ENCODE results near the gene SPECC1. TPM values are rescaled to one million over a fixed set of nuclear protein-coding genes. Genes with fewer than 3 reads are reported as not detected.

Gene SPECC1
- polyA plus RNA-seq, 1 of the 3 experiments (the other 2 are of a cell fraction), result 11.2 TPM

- TF ChIP-seq USF1 (IDR thresholded peaks at IDR 0.05; ENCODE audit: borderline replicate concordance, low read depth) (no peak), MXI1 (IDR thresholded peaks at IDR 0.05; ENCODE audit: low read depth, low read length) (peak; percentile 56), TEAD4 (IDR thresholded peaks at IDR 0.05; ENCODE audit: borderline replicate concordance, insufficient read depth) (no peak), USF2 (IDR thresholded peaks at IDR 0.05; ENCODE audit: borderline replicate concordance, low read depth, low read length) (no peak), EZH2phosphoT487 (IDR thresholded peaks at IDR 0.05; ENCODE audit: borderline replicate concordance, low read depth) (no peak), GATA2 (CRISPR knock-in tag; IDR thresholded peaks at IDR 0.05) (no peak), CTCF (IDR thresholded peaks at IDR 0.05) (no peak), ZBTB33 (IDR thresholded peaks at IDR 0.05; ENCODE audit: borderline replicate concordance, low read depth) (no peak), FOXJ3 (CRISPR knock-in tag; IDR thresholded peaks at IDR 0.05) (no peak), RXRA (IDR thresholded peaks at IDR 0.05; ENCODE audit: borderline replicate concordance, low read depth) (no peak), TCF12 (IDR thresholded peaks at IDR 0.05) (no peak), TAF1 (IDR thresholded peaks at IDR 0.05; ENCODE audit: borderline replicate concordance, low read depth, low read length) (peak; percentile 33; the same call in 1 of the 2 replicates), YY1 (IDR thresholded peaks at IDR 0.05; ENCODE audit: low read depth) (no peak), FOSL2 (IDR thresholded peaks at IDR 0.05; ENCODE audit: borderline replicate concordance, low read depth) (no peak), EP300 (IDR thresholded peaks at IDR 0.05; ENCODE audit: borderline replicate concordance in 1 of 2, low read depth in 1 of 2, low read length in 1 of 2) (0 out of 4 replicates have a peak, but pooled peaks of 1 of the 2 experiments have one; percentile 6), CHD2 (IDR thresholded peaks at IDR 0.05; ENCODE audit: low read length, partially characterized antibody) (peak; percentile 8)
These were observed 146.4 kb downstream of the SPECC1 start (continued) for GRCh38 chr17:20155258-20156195.
